A673 (cell line): Measurements from ENCODE around the gene PGP. TPM values are rescaled to one million over a fixed set of nuclear protein-coding genes. Genes with fewer than 3 reads are reported as not detected.

ENCODE experiments used
- BruUV-seq: library from RNA; stranded (reverse); fragments of 400-500 nt; replicated peaks from 2 replicates; lab custom pipeline; 2021; lab: Mats Ljungman, UMichigan
- CTCF ChIA-PET: fragments of 300-600 bp; sonication (Branson Sonifier 250); formaldehyde crosslinking; loops from one replicate; lab custom pipeline; 2022; ENCODE audit warnings: antibody characterized with exemption; lab: Charles Lee
- POLR2A ChIA-PET: fragments of 300-600 bp; sonication (Branson Sonifier 250); formaldehyde crosslinking; loops from one replicate; lab custom pipeline; 2022; ENCODE audit warnings: antibody characterized with exemption; ENCODE audit not compliant: low non-redundant PET; lab: Charles Lee
- DNase-seq: peaks from one replicate; pipeline ENCODE4 v3.0.0-alpha.2; 2015; ENCODE audit warnings: low spot score
- H3K27ac ChIP-seq: fragments of 200-600 bp; sonication (generic); 2 replicates; pipeline ENCODE4 v1.5.1; 2016; ENCODE audit warnings: mixed run types, low read depth, mild to moderate bottlenecking, mixed read lengths, antibody characterized with exemption, low read length; ENCODE audit not compliant: poor library complexity, severe bottlenecking
- H3K27me3 ChIP-seq: fragments of 200-600 bp; sonication (generic); replicated peaks from 2 replicates; pipeline ENCODE4 v1.6.1; 2017; ENCODE audit warnings: mixed run types, low read depth, mild to moderate bottlenecking, mixed read lengths, antibody characterized with exemption, low read length; ENCODE audit not compliant: insufficient read depth, poor library complexity
- H3K36me3 ChIP-seq: fragments of 200-600 bp; sonication (generic); 2 replicates; pipeline ENCODE4 v1.6.1; 2016; ENCODE audit warnings: mixed run types, mild to moderate bottlenecking, mixed read lengths, antibody characterized with exemption, low read length; ENCODE audit not compliant: insufficient read depth, poor library complexity, severe bottlenecking
- H3K4me1 ChIP-seq: fragments of 200-600 bp; sonication (generic); 2 replicates; pipeline ENCODE4 v1.6.1; 2017; ENCODE audit warnings: mixed run types, mild to moderate bottlenecking, mixed read lengths, antibody characterized with exemption, low read length; ENCODE audit not compliant: insufficient read depth, poor library complexity, severe bottlenecking
- H3K4me3 ChIP-seq: fragments of 200-600 bp; sonication (generic); 2 replicates; pipeline ENCODE4 v1.5.1; 2016; ENCODE audit warnings: low read depth, mixed run types, mild to moderate bottlenecking, mixed read lengths, low read length; ENCODE audit not compliant: poor library complexity, severe bottlenecking
- H3K9me3 ChIP-seq: fragments of 200-600 bp; sonication (generic); 2 replicates; pipeline ENCODE4 v1.6.1; 2016; ENCODE audit warnings: mixed run types, low read depth, mild to moderate bottlenecking, mixed read lengths, antibody characterized with exemption, low read length; ENCODE audit not compliant: poor library complexity, severe bottlenecking
- CTCF ChIP-seq: fragments of 300-800, 200-600 bp; sonication (generic); conservative IDR thresholded peaks from 2 replicates; pipeline ENCODE4 v1.5.1; 2017; ENCODE audit warnings: low read depth, mild to moderate bottlenecking, antibody characterized with exemption, low read length, moderate library complexity, mixed read lengths
- EZH2 ChIP-seq: fragments of 200-600 bp; sonication (generic); IDR thresholded peaks from 2 replicates; pipeline ENCODE4 v1.6.1; 2017; ENCODE audit warnings: borderline replicate concordance, low read depth, mild to moderate bottlenecking, mixed read lengths, antibody characterized with exemption, low read length; ENCODE audit not compliant: poor library complexity, severe bottlenecking
- intact Hi-C: fragments of 100-400 bp; cut with micrococcal nuclease; formaldehyde crosslinking; loops from one replicate; pipeline ENCODE4 v1.10.0; 2022; ENCODE audit not compliant: unreplicated experiment
- total RNA-seq: library from RNA; stranded (reverse); gene quantifications from 2 replicates; pipeline ENCODE4 v1.2.3, GENCODE V29; 2021

PGP gene
- total RNA-seq, 1 experiment from 2014 or later = 26.5 TPM

DNA sequence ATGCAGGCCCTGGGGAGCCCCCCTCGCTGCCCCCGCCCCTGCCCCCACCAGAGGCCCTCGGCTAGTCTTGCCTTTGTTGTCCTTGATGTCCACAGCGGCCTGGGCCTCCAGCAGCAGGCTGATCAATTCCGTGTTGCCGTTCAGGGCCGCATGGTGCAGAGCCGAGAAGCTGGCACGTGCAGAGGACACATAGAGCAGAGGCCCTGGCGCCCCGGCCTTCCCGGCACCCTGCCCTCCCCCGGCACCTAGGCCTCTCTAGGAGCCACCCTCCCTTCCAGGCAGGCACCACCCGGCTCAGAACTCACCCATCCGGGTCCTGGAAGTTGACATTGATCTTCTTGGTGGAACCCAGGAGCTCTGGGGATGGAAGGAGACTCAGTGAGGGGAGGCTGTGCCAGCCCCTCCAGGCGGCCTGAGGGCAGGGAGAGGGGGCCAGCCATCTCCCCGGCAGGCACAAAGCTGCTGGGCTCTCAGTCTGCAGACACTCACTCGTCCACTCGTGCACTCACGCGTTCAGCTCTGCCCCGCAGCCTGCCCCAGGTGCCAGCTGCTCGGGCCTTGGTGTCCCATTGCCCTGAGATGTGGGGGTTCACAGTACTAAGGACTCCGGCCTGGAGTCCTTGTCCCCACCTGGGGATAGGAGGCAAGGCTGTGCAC is 24.5 kb downstream of the PGP start:
- no peaks in the 10 kb centered on the region for H3K36me3 ChIP-seq
- TF ChIP-seq EZH2 (no peak), CTCF (no peak)
- H3K9me3 ChIP-seq = no peaks in the 10 kb centered on the region
- no TSS peak for BruUV-seq
- no peaks in the 10 kb centered on the region for H3K4me1 ChIP-seq
- CTCF ChIA-PET = no interaction called here
- no peak for DNase-seq
- intact Hi-C loops = no loop called here
- no peak overlapping the region for H3K27ac ChIP-seq
- POLR2A ChIA-PET = no interaction called here
- H3K27me3 ChIP-seq = peaks cover 3% of the 10 kb centered on the region
- H3K4me3 ChIP-seq = no peak overlapping the region

DNA sequence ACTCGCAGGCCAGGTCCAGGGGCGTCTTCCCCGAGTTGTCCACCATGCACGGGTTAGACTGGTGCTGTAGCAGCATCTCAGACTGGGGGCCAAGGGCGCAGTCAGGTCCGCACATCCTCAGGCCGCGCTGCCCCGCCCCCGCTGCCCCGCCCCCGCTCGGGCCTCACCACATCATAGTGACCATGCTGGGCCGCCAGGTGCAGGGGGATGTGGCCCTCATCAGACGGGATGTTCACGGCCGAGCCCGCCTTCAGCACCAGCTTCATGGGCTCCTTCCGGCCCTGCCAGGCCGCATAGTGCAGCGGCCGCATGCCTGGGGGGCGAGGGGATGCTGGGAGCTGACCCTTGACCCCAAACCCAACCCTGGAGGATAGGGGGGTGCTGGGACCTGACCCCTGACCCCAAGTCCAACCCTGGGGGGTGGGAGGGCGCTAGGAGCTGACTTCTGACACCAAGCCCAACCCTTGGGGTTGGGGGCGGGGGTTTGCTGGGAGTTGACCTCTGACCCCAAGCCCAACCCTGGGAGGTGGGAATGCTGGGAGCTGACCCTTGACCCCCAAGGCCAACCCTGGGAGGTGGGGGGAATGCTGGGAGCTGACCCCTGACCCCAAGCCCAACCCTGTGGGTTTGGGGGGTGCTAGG is 25.3 kb downstream of the PGP start:
- POLR2A ChIA-PET = no interaction called here

GRCh38 chr16:2188395-2188794 is 26.2 kb downstream of the PGP start:
- POLR2A ChIA-PET = no interaction called here
- no TSS peak for BruUV-seq
- CTCF ChIA-PET = no interaction called here

More for the DNA sequence above, 25.3 kb downstream of the PGP start:
- intact Hi-C loops = no loop called here
- CTCF ChIA-PET = interaction anchor here (0.6 kb wide), 1 partner anchor 9 kb away, joined by 3 read pairs; no protein-coding TSS in a partner anchor
- H3K27me3 ChIP-seq = no peaks in the 10 kb centered on the region
- DNase-seq = no peak
- H3K4me3 ChIP-seq = no peak overlapping the region
- no TSS peak for BruUV-seq
- H3K4me1 ChIP-seq = no peaks in the 10 kb centered on the region
- no peak for TF ChIP-seq CTCF
- TF ChIP-seq EZH2 = no peak
- H3K36me3 ChIP-seq = no peaks in the 10 kb centered on the region
- no peak overlapping the region for H3K27ac ChIP-seq
- H3K9me3 ChIP-seq = no peaks in the 10 kb centered on the region

More at GRCh38 chr16:2188395-2188794, 26.2 kb downstream of the PGP start:
- Histone ChIP-seq H3K4me3 (no peak overlapping the region), H3K36me3 (no peaks in the 10 kb centered on the region), H3K27ac (no peak overlapping the region), H3K4me1 (no peaks in the 10 kb centered on the region), H3K27me3 (no peaks in the 10 kb centered on the region), H3K9me3 (no peaks in the 10 kb centered on the region)
- intact Hi-C loops = no loop called here
- DNase-seq = no peak
- TF ChIP-seq CTCF (no peak), EZH2 (no peak)
